K562 (cell line): Measurements from ENCODE around the gene DSCAM. TPM values are rescaled to one million over a fixed set of nuclear protein-coding genes. Genes with fewer than 3 reads are reported as not detected.

Experiments
- ATAC-seq: fragments of 200-7000 bp; cut with Tn5 transposase; 3 replicates; pipeline ENCODE4 v1.9.1; 2020; ENCODE audit warnings: moderate library complexity
- BruUV-seq: library from RNA; stranded (reverse); fragments of 400-500 nt; replicated peaks from 2 replicates; lab custom pipeline; 2021; lab: Mats Ljungman, UMichigan
- CTCF ChIA-PET: fragments of 300-600 bp; formaldehyde crosslinking; extraction: SDS; loops from one replicate; lab custom pipeline; 2021; ENCODE audit warnings: low intra/inter-chr PET ratio; lab: Yijun Ruan, JAX
- POLR2A ChIA-PET: fragments of 300-600, 350-650 bp; sonication (Branson Sonifier 250); formaldehyde crosslinking; extraction: SDS; loops from one replicate; lab custom pipeline; 2021; ENCODE audit warnings: antibody characterized with exemption, inconsistent platforms; lab: Yijun Ruan, JAX
- DNase-seq, 4 experiments: peaks; one replicate each; pipeline versions ENCODE4 v3.0.0 to v3.0.0-alpha.2; 2011 to 2018; ENCODE audit warnings: low spot score in 3 of 4, mixed read lengths in 3 of 4; ENCODE audit errors: extremely low read depth in 1 of 4
- FAIRE-seq: peaks from 2 replicates; lab custom pipeline; 2011; peaks lifted over from hg19 to GRCh38; lab: Jason Lieb, UNC
- H2AFZ ChIP-seq: 2 replicates; pipeline ENCODE4 v1.6.0; 2011; ENCODE audit warnings: low read depth, low read length, control low read depth, inconsistent platforms
- H3K27ac ChIP-seq: fragments of 200-600 bp; 3 replicates; pipeline ENCODE4 v1.8.0; 2011; ENCODE audit warnings: low read depth, mild to moderate bottlenecking, control low read depth, inconsistent platforms, low read length, moderate library complexity, mixed read lengths; ENCODE audit errors: extremely low read depth
- H3K27me3 ChIP-seq, 2 experiments: fragments of 300-600 bp in 1 of 2; 2 replicates in 1 of 2; 3 replicates in 1 of 2; pipeline versions ENCODE4 v1.6.0 to v1.8.0; 2011; ENCODE audit warnings: inconsistent platforms in 2 of 2, low read length in 2 of 2, mild to moderate bottlenecking in 1 of 2, mixed read lengths in 1 of 2, moderate library complexity in 1 of 2; ENCODE audit not compliant: control insufficient read depth in 2 of 2, insufficient read depth in 2 of 2
- H3K36me3 ChIP-seq: fragments of 300-600 bp; 3 replicates; pipeline ENCODE4 v1.8.0; 2011; ENCODE audit warnings: mild to moderate bottlenecking, low read length, inconsistent platforms; ENCODE audit not compliant: control insufficient read depth, insufficient read depth
- H3K4me1 ChIP-seq, 2 experiments: fragments of 200-600 bp in 1 of 2; replicated peaks in 1 of 2; 2 replicates in 1 of 2; 3 replicates in 1 of 2; pipeline versions ENCODE4 v1.5.1 to v1.8.0; 2011; ENCODE audit warnings: inconsistent platforms in 2 of 2, low read length in 2 of 2, mild to moderate bottlenecking in 1 of 2, mixed read lengths in 1 of 2, moderate library complexity in 1 of 2; ENCODE audit not compliant: control insufficient read depth in 2 of 2, insufficient read depth in 2 of 2
- H3K4me2 ChIP-seq: 2 replicates; pipeline ENCODE4 v1.6.1; 2011; ENCODE audit warnings: low read length, control low read depth, inconsistent platforms, mixed read lengths; ENCODE audit not compliant: insufficient read depth
- H3K4me3 ChIP-seq: fragments of 200-600 bp; sonication (generic), shearing (Covaris generic); 2 replicates; pipeline ENCODE4 v1.5.1; 2016; ENCODE audit warnings: control low read depth, inconsistent platforms
- H3K79me2 ChIP-seq: fragments of 200-600 bp; 3 replicates; pipeline ENCODE4 v1.8.0; 2011; ENCODE audit warnings: low read length, inconsistent platforms; ENCODE audit not compliant: control insufficient read depth, insufficient read depth
- H3K9ac ChIP-seq, 2 experiments: 2 replicates each; pipeline versions ENCODE4 v1.6.0 to v1.6.1; 2011; ENCODE audit warnings: low read depth in 2 of 2, low read length in 2 of 2, control low read depth in 1 of 2, inconsistent platforms in 1 of 2, mild to moderate bottlenecking in 1 of 2, mixed read lengths in 1 of 2; ENCODE audit not compliant: insufficient read depth in 1 of 2
- H3K9me1 ChIP-seq: one replicate; pipeline ENCODE4 v1.6.0; 2011; ENCODE audit warnings: inconsistent platforms, mild to moderate bottlenecking, low read length, moderate library complexity; ENCODE audit not compliant: control insufficient read depth, insufficient read depth
- H3K9me3 ChIP-seq: replicated peaks from 2 replicates; pipeline ENCODE4 v1.5.1; 2011; ENCODE audit warnings: low read depth, low read length, inconsistent platforms; ENCODE audit not compliant: control insufficient read depth, insufficient read depth
- H4K20me1 ChIP-seq: replicated peaks from 2 replicates; pipeline ENCODE4 v1.6.1; 2011; ENCODE audit warnings: low read length, inconsistent platforms, mixed read lengths; ENCODE audit not compliant: control insufficient read depth, insufficient read depth
- ARID3B ChIP-seq: fragments of 250-450 bp; sonication (Bioruptor Pico); IDR thresholded peaks from 2 replicates; pipeline ENCODE4 v1.4.0; 2020; ENCODE audit warnings: borderline replicate concordance
- DACH1 ChIP-seq: fragments of 450-650 bp; IDR thresholded peaks from 2 replicates; pipeline ENCODE4 v1.6.1; 2018; ENCODE audit not compliant: partially characterized antibody
- GMEB1 ChIP-seq: fragments of 250-450 bp; sonication (Bioruptor Pico); IDR thresholded peaks from 2 replicates; pipeline ENCODE4 v1.4.0; 2020; ENCODE audit warnings: mild to moderate bottlenecking
- HES1 ChIP-seq: fragments of 450-650 bp; IDR thresholded peaks from 2 replicates; pipeline ENCODE4 v1.6.1; 2016; ENCODE audit warnings: low read depth, mild to moderate bottlenecking, moderate library complexity
- ZBTB33 ChIP-seq: sonication (generic); formaldehyde crosslinking; IDR thresholded peaks from 2 replicates; pipeline ENCODE4 v1.8.1; 2023; ENCODE audit warnings: mild to moderate bottlenecking, missing genetic modification reagents
- ZNF592 ChIP-seq: fragments of 450-650 bp; IDR thresholded peaks from 2 replicates; pipeline ENCODE4 v1.6.1; 2017; ENCODE audit warnings: antibody characterized with exemption, mild to moderate bottlenecking
- ZNF785 ChIP-seq: fragments of 250-450 bp; sonication (Bioruptor Pico); IDR thresholded peaks from 2 replicates; pipeline ENCODE4 v1.4.0; 2020; ENCODE audit warnings: mild to moderate bottlenecking
- WGBS: fragments of 100-300 bp; shearing (Covaris generic); methylation state at CpG from one replicate; pipeline ENCODE4 v1.1.6; 2016; ENCODE audit warnings: low coverage, mixed read lengths; ENCODE audit not compliant: insufficient coverage; ENCODE audit errors: missing lambda C conversion rate; 5-methylcytosine and 5-hydroxymethylcytosine counted together
- in situ Hi-C: fragments of 300-500 bp; cut with MboI; formaldehyde crosslinking; loops from 4 replicates; pipeline ENCODE4 v1.15.0; 2018; ENCODE audit warnings: inconsistent platforms, mixed read lengths
- intact Hi-C: fragments of 100-400 bp; cut with micrococcal nuclease; formaldehyde crosslinking; loops from 2 replicates; pipeline ENCODE4 v1.14.2; 2022
- polyA plus RNA-seq, 8 experiments: library from polyadenylated mRNA; depleted of rRNA in 4 of 8; stranded (reverse) in 5 of 8; unstranded in 3 of 8; fragments of >200 nt; fragmentation: Nextera tagmentation in 2 of 8; fragmentation: Illumina TruSeq in 1 of 8; extraction: Ambion mirVana in 2 of 8; extraction: Trizol in 1 of 8; gene quantifications; 2 replicates each; pipeline versions ENCODE4 v1.2.1 to v1.2.3, GENCODE V29; 2011 to 2014; ENCODE audit warnings: inconsistent platforms in 1 of 8, missing spikeins in 1 of 8
- total RNA-seq, 7 experiments: library from RNA; depleted of rRNA in 6 of 7; stranded (reverse); fragments of >200 nt in 6 of 7; fragmentation: Illumina TruSeq in 2 of 7; extraction: Trizol in 2 of 7; gene quantifications; 2 replicates each; pipeline versions ENCODE4 v1.2.1 to v1.2.3, GENCODE V29; 2011 to 2021; ENCODE audit warnings: low replicate concordance in 1 of 7

Gene DSCAM
- total and polyA plus RNA-seq, 9 of the 15 experiments (the other 6 are each of a cell fraction or from before 2014, with no cell fraction given), result not detected

GRCh38 chr21:39972976-39973770 lies 873.8 kb downstream of the DSCAM start:
- WGBS, result 1% methylated on average over 14 of the region's 14 CpGs
- H3K27ac ChIP-seq, result no peak overlapping the region
- no peaks in the 10 kb centered on the region for H3K4me1 ChIP-seq
- FAIRE-seq (no peak), ATAC-seq (no peak), DNase-seq (no peak)
- POLR2A ChIA-PET, result interaction anchor here (1.2 kb wide), 1 partner anchor 18 kb away, joined by 4 read pairs; no protein-coding TSS in a partner anchor
- H3K27me3 ChIP-seq, result no peaks in the 10 kb centered on the region
- H3K9ac ChIP-seq, result no peak overlapping the region
- H3K9me3 ChIP-seq, result no peaks in the 10 kb centered on the region
- in situ Hi-C loops (no loop called here), intact Hi-C loops (no loop called here)
- no peak overlapping the region for H2AFZ ChIP-seq
- H3K79me2 ChIP-seq, result no peaks in the 10 kb centered on the region
- H3K9me1 ChIP-seq, result no peaks in the 10 kb centered on the region
- H3K36me3 ChIP-seq, result no peaks in the 10 kb centered on the region
- no peak overlapping the region for H3K4me2 ChIP-seq
- TF ChIP-seq DACH1 (no peak), ZNF592 (no peak), ZNF785 (CRISPR knock-in tag) (no peak), ZBTB33 (CRISPR knock-in tag) (no peak), GMEB1 (CRISPR knock-in tag) (no peak), ARID3B (no peak), HES1 (no peak)
- TF ChIP-seq, all 486 proteins: peak for 0
- CTCF ChIA-PET, result no interaction called here
- H4K20me1 ChIP-seq, result no peaks in the 10 kb centered on the region
- no peak overlapping the region for H3K4me3 ChIP-seq
- BruUV-seq, result no TSS peak
